Measurements from ENCODE around the gene PTGIR.

The PTGIR gene

GRCh38 chr19:46613525-46613924 lies 11.4 kb downstream of the PTGIR start:
- no peak for DNase-seq

- no peak for DNase-seq
Observed at GRCh38 chr19:46611776-46612175, 13.1 kb downstream of the PTGIR start.

- peak; percentile 59 for DNase-seq
Observed at GRCh38 chr19:46610851-46611770, 13.8 kb downstream of the PTGIR start.

DNA sequence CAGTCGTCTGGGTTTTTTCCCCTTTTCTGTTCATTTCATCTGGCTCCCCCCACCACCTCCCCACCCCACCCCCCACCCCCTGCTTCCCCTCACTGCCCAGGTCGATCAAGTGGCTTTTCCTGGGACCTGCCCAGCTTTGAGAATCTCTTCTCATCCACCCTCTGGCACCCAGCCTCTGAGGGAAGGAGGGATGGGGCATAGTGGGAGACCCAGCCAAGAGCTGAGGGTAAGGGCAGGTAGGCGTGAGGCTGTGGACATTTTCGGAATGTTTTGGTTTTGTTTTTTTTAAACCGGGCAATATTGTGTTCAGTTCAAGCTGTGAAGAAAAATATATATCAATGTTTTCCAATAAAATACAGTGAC lies 14.5 kb downstream of the PTGIR start:
- DNase-seq = no peak

DNA sequence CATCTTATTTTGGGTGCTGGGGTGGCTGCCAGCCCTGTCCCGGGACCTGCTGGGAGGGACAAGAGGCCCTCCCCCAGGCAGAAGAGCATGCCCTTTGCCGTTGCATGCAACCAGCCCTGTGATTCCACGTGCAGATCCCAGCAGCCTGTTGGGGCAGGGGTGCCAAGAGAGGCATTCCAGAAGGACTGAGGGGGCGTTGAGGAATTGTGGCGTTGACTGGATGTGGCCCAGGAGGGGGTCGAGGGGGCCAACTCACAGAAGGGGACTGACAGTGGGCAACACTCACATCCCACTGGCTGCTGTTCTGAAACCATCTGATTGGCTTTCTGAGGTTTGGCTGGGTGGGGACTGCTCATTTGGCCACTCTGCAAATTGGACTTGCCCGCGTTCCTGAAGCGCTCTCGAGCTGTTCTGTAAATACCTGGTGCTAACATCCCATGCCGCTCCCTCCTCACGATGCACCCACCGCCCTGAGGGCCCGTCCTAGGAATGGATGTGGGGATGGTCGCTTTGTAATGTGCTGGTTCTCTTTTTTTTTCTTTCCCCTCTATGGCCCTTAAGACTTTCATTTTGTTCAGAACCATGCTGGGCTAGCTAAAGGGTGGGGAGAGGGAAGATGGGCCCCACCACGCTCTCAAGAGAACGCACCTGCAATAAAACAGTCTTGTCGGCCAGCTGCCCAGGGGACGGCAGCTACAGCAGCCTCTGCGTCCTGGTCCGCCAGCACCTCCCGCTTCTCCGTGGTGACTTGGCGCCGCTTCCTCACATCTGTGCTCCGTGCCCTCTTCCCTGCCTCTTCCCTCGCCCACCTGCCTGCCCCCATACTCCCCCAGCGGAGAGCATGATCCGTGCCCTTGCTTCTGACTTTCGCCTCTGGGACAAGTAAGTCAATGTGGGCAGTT lies 15.1 kb downstream of the PTGIR start:
- no peak for DNase-seq

GRCh38 chr19:46608581-46609345 lies 16.1 kb downstream of the PTGIR start:
- DNase-seq = no peak

GRCh38 chr19:46608178-46608577 lies 16.7 kb downstream of the PTGIR start:
- no peak for DNase-seq

GRCh38 chr19:46607448-46607841 lies 17.4 kb downstream of the PTGIR start:
- no peak for DNase-seq

DNA sequence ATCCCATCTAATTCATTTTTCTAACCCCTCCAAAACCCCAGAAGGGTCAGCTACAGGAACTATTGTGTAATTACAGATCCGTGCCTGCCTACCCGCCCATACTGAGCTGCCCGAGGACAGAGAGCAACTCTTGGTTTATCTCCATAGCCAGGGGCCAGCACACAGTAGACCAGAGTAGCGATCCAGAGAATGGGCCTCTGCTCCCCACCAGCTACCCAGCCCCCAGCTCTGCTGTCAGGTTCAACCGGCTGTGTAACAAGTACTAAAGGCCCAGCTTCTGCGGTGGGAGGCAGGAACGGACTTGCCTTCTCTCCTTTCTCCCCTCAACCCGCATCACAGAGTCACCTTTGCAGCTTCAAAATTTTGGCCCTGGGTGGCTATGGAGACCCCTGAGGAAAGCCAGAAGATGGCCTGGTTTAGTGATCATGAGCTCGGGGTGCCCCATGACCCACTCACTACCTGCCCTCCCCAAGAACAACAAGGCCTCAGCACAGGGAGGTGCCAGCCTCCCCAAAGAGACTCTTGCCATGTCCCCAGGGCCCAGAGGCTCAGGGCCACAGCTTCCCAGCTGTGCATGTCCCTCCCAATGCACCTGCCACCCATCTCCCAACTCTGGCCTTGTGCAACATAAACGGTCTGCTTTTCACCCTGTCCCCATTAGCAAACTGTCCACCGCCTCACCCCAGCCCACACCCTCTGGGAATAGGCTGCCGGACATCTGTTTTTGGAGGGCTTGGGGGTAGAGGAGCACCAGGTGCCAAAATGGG lies 18.0 kb downstream of the PTGIR start:
- DNase-seq = no peak

GRCh38 chr19:46606019-46606418 lies 18.9 kb downstream of the PTGIR start:
- no peak for DNase-seq

DNA sequence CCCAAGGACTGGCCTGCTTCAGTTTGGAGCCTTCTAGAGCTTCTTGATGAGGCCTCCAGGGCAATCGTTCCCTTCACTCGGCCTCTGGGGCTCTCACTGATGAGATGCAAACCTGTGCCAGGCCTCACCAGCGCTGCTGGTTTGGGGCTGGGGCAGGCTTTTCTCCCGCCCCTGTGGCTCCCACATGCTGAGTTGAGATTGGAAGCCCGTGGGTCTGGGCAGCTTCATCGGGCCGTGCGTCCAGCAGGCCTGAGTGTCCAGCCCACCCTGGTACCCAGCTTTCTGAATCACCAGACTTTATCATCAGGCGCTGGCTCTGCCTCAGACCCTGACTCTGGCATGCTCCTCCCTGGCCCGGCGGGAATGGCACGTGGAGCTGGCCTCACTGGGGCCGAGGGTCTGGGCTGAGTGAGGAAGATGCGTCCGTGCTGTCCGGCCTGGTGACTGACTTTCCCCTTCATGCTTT lies 19.5 kb downstream of the PTGIR start:
- no peak for DNase-seq

DNA sequence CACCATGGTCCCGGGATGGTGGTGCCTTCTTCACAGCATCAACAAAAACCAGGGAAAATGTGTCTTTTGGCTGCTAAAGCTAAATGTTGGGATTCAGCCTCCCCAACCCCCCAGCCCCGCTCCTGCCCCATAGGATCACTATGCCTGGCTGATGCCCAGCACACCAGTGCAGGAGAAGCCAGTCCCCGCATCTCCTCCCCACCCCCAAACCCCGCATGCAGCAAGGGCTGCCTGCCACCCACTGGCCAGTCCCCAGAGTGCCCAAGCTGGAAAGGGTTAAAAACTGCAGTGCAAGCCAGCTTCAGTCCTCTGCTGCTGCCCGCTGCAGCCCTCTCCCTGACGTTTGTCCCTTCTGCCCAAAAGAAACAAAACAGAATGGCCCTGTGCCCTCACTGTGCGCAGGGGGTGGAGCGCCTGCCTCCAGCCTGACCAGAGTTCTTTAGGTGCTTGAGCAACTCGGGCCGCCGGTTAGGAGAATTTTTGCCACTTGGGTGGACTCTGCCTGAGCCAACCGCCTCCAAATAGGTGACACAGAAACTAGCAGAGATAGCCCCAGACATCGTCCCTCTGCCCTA lies 20.0 kb downstream of the PTGIR start:
- DNase-seq = no peak

DNA sequence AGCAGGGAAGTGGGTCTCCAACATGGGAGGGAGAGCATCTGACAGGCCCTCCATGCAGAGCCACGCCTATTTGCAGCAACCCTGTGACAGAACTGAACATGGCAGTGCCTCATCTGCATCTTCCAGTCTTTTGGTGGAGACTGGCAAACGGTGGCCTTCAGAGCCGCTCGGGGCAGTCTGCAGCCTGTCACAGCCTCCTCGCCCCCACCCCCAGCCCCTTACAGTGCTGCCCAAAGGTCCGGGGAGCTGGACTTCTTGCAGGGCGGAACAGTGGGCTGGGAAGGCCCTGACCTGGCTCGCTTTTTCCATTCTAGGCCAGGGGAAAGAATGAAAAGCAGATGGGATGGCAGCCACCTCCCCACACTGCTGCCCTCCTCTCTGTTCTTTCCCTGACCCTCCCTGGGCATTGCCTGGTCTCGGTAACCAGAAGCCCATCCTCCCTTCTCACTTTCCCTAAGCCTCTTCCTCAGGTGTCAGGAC lies 21.1 kb downstream of the PTGIR start:
- DNase-seq = no peak

DNA sequence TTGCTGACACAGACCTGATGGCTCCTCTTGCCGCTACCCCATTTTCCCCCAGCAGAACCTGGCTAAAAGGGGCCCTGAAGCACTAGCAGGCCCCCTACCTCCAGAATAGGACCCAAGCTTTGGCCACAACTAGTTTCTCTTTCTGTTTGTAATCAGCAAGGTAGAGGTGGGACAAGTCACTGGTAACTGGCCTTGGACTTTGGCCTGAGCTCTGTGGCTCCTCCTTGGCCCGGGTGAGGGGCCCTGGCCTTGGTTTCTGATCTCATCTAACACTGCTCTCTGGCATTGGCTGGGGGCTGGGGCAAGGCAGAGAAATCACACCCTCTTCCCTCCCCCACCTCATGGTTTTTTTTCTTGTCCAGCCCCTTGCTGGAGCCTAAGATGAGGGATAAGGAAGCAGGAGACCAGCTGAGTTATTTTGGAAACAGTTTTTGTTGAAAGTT lies 21.7 kb downstream of the PTGIR start:
- DNase-seq = no peak

- no peak for DNase-seq
Observed at GRCh38 chr19:46602392-46603194, 22.3 kb downstream of the PTGIR start.

GRCh38 chr19:46601318-46602224 lies 23.3 kb downstream of the PTGIR start, which contains the start of gene CALM3:
CALM3 (plus strand) TSS chr19:46601330; CDS start chr19:46601435, 105 bp downstream.
- no peak for DNase-seq

- peak; percentile 99 for DNase-seq
Observed at GRCh38 chr19:46600384-46601317, 24.2 kb downstream of the PTGIR start.

Data from fibroblast of skin of scalp (primary cell).